H1 (cell line): Measurements from ENCODE around the gene DTNB. TPM values are rescaled to one million over a fixed set of nuclear protein-coding genes. Genes with fewer than 3 reads are reported as not detected.

ENCODE experiments used
- GABPA ChIP-seq: IDR thresholded peaks from 2 replicates; pipeline ENCODE4 v1.6.1; 2011; ENCODE audit warnings: mild to moderate bottlenecking, low read length, moderate library complexity, borderline replicate concordance; ENCODE audit not compliant: insufficient read depth
- RNF2 ChIP-seq: fragments of 200-900, 300-1000 bp; sonication (generic); IDR thresholded peaks from 2 replicates; pipeline ENCODE4 v1.7.1; 2016; ENCODE audit warnings: borderline replicate concordance, low read depth, mild to moderate bottlenecking, antibody characterized with exemption, low read length; ENCODE audit not compliant: poor library complexity, severe bottlenecking; ENCODE audit errors: missing control alignments
- SRF ChIP-seq: IDR thresholded peaks from 2 replicates; pipeline ENCODE4 v1.6.1; 2011; ENCODE audit warnings: mild to moderate bottlenecking, low read depth, low read length, moderate library complexity
- TBP ChIP-seq: IDR thresholded peaks from 2 replicates; pipeline ENCODE4 v1.6.1; 2011; ENCODE audit warnings: low read depth, low read length, improper control_type of control experiment
- polyA plus RNA-seq, 7 experiments: library from polyadenylated mRNA; depleted of rRNA in 3 of 7; stranded (reverse) in 5 of 7; unstranded in 2 of 7; fragments of >200 nt in 5 of 7; fragments of 200-250 nt in 2 of 7; gene quantifications; 1 replicate in 5 of 7; 2 replicates in 1 of 7; 4 replicates in 1 of 7; pipeline versions ENCODE4 v1.2.1 to v1.2.3, GENCODE V29; 2011 to 2013; ENCODE audit warnings: missing spikeins in 2 of 7, mixed read lengths in 2 of 7
- total RNA-seq: library from RNA; stranded (reverse); fragmentation: NEBNext Ultra II Directional; extraction: Animal tissue kit (Norgen Biotek cat#: 25700); gene quantifications from 2 replicates; pipeline ENCODE4 v1.2.1, GENCODE V29; 2021

Gene DTNB
- total and polyA plus RNA-seq, 2 of the 8 experiments (the other 6 are each of a cell fraction or from before 2014, with no cell fraction given) = 39.6 to 49.5 TPM

DNA sequence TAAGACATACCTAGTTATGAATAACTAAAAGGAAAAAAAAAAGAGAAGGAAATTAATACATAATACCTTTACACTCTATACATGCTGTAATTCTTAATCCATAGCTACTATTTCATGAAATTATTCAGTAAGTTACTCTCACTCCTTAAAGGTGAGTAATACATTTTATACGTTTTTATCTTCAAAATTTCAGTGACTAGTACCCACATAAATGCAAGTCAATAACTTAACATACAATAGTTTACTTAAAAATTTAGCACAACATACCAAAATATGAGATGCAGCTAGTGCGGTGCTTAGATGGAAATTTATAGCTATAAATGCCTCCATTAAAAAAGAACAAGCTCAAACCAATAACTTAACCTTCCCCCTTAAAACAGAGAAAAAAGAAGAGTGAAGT, 36.0 kb upstream of the DTNB start (continued):
- TF ChIP-seq RNF2 (no peak), SRF (no peak), GABPA (no peak), TBP (no peak)
